Measurements from ENCODE around the gene SLITRK6.
"Not testable (repeated sequence)": the region's sequence is repeated elsewhere in the genome, so short reads cannot be mapped to it uniquely, and the experiment has no call there.

Gene SLITRK6
- total RNA-seq: 0 to 0.26 reads per million in 2 donors

GRCh38 chr13:85799097-85799582 lies at the start of gene SLITRK6:
TSS of gene SLITRK6 (minus strand) at chr13:85799419. CDS start at chr13:85796508, 2,911 bp downstream.
- no peak for DNase-seq

GRCh38 chr13:85847012-85847411 lies 47.8 kb upstream of the SLITRK6 start:
- no peak for DNase-seq

GRCh38 chr13:85841427-85841826 lies 42.2 kb upstream of the SLITRK6 start:
- no peak for DNase-seq

GRCh38 chr13:85833921-85834320 lies 34.7 kb upstream of the SLITRK6 start:
- no peak for DNase-seq

GRCh38 chr13:85828094-85828684 lies 29.0 kb upstream of the SLITRK6 start:
- DNase-seq: no peak

GRCh38 chr13:85825454-85825853 lies 26.2 kb upstream of the SLITRK6 start:
- no peak for DNase-seq

GRCh38 chr13:85823832-85824231 lies 24.6 kb upstream of the SLITRK6 start:
- no peak for DNase-seq

- DNase-seq: no peak
Measured at GRCh38 chr13:85819513-85819912, 20.3 kb upstream of the SLITRK6 start.

- DNase-seq: no peak
Measured at GRCh38 chr13:85816413-85816812, 17.2 kb upstream of the SLITRK6 start.

GRCh38 chr13:85812282-85812681 lies 13.1 kb upstream of the SLITRK6 start:
- no peak for DNase-seq

GRCh38 chr13:85808811-85809210 lies 9.6 kb upstream of the SLITRK6 start:
- DNase-seq: no peak

- no peak for DNase-seq
Measured at GRCh38 chr13:85806553-85807175, 7.4 kb upstream of the SLITRK6 start.

GRCh38 chr13:85798556-85798955 lies 663 bp downstream of the SLITRK6 start:
- no peak for DNase-seq

GRCh38 chr13:85797311-85797710 lies 1.9 kb downstream of the SLITRK6 start:
- DNase-seq: no peak

- DNase-seq: no peak
Measured at GRCh38 chr13:85785205-85785604, 14.0 kb downstream of the SLITRK6 start.

- DNase-seq: no peak
Measured at GRCh38 chr13:85772367-85772766, 26.9 kb downstream of the SLITRK6 start.

- DNase-seq: no peak
Measured at GRCh38 chr13:85771856-85772255, 27.4 kb downstream of the SLITRK6 start.

GRCh38 chr13:85768946-85769345 lies 30.3 kb downstream of the SLITRK6 start:
- no peak for DNase-seq

GRCh38 chr13:85755123-85755522 lies 44.1 kb downstream of the SLITRK6 start:
- DNase-seq: no peak

- DNase-seq: not testable (repeated sequence)
Measured at GRCh38 chr13:85743201-85743770, 55.9 kb downstream of the SLITRK6 start.
